Liver (tissue), 9 donors: Measurements from ENCODE around the gene PRR30. TPM values are rescaled to one million over a fixed set of nuclear protein-coding genes. Genes with fewer than 3 reads are reported as not detected.
A peak's percentile ranks its signal among the peaks of the same experiment; 100 is the strongest.

Experiments used
- DNase-seq: peaks from one replicate; pipeline ENCODE4 v3.0.0-alpha.2; 2017; ENCODE audit warnings: low spot score
- H3K27ac ChIP-seq, 2 donors: one replicate each; pipeline ENCODE4 v1.7.0; 2013; ENCODE audit warnings: inconsistent platforms in 2 of 2, low read length in 2 of 2, control low read depth in 1 of 2, low read depth in 1 of 2, mild to moderate bottlenecking in 1 of 2
- H3K27me3 ChIP-seq, 4 donors: one replicate each; pipeline versions ENCODE4 v1.6.1 to v1.7.0; 2013; ENCODE audit warnings: low read length in 3 of 4, inconsistent platforms in 1 of 4, mild to moderate bottlenecking in 1 of 4, moderate library complexity in 1 of 4; ENCODE audit not compliant: control insufficient read depth in 4 of 4, insufficient read depth in 4 of 4
- H3K36me3 ChIP-seq, 4 donors: one replicate each; pipeline versions ENCODE4 v1.6.1 to v1.7.0; 2013; ENCODE audit warnings: low read length in 3 of 4, mild to moderate bottlenecking in 3 of 4, low read depth in 1 of 4, moderate library complexity in 1 of 4; ENCODE audit not compliant: control insufficient read depth in 4 of 4, insufficient read depth in 3 of 4
- H3K4me1 ChIP-seq, 4 donors: one replicate each; pipeline versions ENCODE4 v1.6.1 to v1.7.0; 2013; ENCODE audit warnings: low read length in 3 of 4, mild to moderate bottlenecking in 3 of 4, moderate library complexity in 1 of 4; ENCODE audit not compliant: control insufficient read depth in 4 of 4, insufficient read depth in 4 of 4
- H3K4me3 ChIP-seq, 3 donors: one replicate each; pipeline versions ENCODE4 v1.6.1 to v1.7.0; 2013; ENCODE audit warnings: low read length in 3 of 3, control low read depth in 1 of 3, low read depth in 1 of 3, mild to moderate bottlenecking in 1 of 3
- H3K9ac ChIP-seq, 2 donors: one replicate each; pipeline ENCODE4 v1.7.0; 2013; ENCODE audit warnings: low read length in 2 of 2, mild to moderate bottlenecking in 2 of 2, moderate library complexity in 2 of 2, control low read depth in 1 of 2, low read depth in 1 of 2
- H3K9me3 ChIP-seq, 4 donors: one replicate each; pipeline versions ENCODE4 v1.6.1 to v1.7.0; 2013; ENCODE audit warnings: low read length in 3 of 4; ENCODE audit not compliant: control insufficient read depth in 4 of 4
- EGR1 ChIP-seq, 2 donors: IDR thresholded peaks; 2 replicates each; pipeline ENCODE4 v1.6.1; 2016 to 2018; ENCODE audit warnings: antibody characterized with exemption in 2 of 2, low read depth in 2 of 2
- FOXA1 ChIP-seq: IDR thresholded peaks from 2 replicates; pipeline ENCODE4 v1.6.1; 2016; ENCODE audit warnings: antibody characterized with exemption
- FOXA2 ChIP-seq: IDR thresholded peaks from 2 replicates; pipeline ENCODE4 v1.6.1; 2016; ENCODE audit warnings: antibody characterized with exemption
- HNF4A ChIP-seq, 2 donors: conservative IDR thresholded peaks; 2 replicates each; pipeline ENCODE4 v1.6.1; 2016; ENCODE audit warnings: antibody characterized with exemption in 2 of 2, mild to moderate bottlenecking in 2 of 2
- HNF4G ChIP-seq: IDR thresholded peaks from 2 replicates; pipeline ENCODE4 v1.6.1; 2016; ENCODE audit warnings: antibody characterized with exemption
- NR2F2 ChIP-seq: IDR thresholded peaks from 2 replicates; pipeline ENCODE4 v1.6.1; 2016; ENCODE audit warnings: antibody characterized with exemption
- RAD21 ChIP-seq, 2 donors: IDR thresholded peaks; 2 replicates each; pipeline ENCODE4 v1.6.1; 2016; ENCODE audit warnings: antibody characterized with exemption in 2 of 2, mild to moderate bottlenecking in 2 of 2
- RXRA ChIP-seq, 2 donors: IDR thresholded peaks; 2 replicates each; pipeline ENCODE4 v1.6.1; 2017 to 2018; ENCODE audit warnings: antibody characterized with exemption in 2 of 2, mild to moderate bottlenecking in 1 of 2
- WGBS: extraction: QIAGEN DNeasy Blood & Tissue Kit; methylation state at CpG from one replicate; pipeline ENCODE4 v1.1.7; 2013; 5-methylcytosine and 5-hydroxymethylcytosine counted together
- polyA plus RNA-seq, 2 donors: library from polyadenylated mRNA; stranded (reverse) in 1 of 2; unstranded in 1 of 2; fragments of 200-250 nt in 1 of 2; fragments of >200 nt in 1 of 2; fragmentation: Nextera tagmentation in 1 of 2; extraction: Ambion mirVana in 1 of 2; gene quantifications; one replicate each; pipeline versions ENCODE4 v1.2.1 to v1.2.3, GENCODE V29; 2013 to 2015
- total RNA-seq, 2 donors: library from RNA; depleted of rRNA; stranded (reverse); fragments of >200 nt; gene quantifications; one replicate each; pipeline ENCODE4 v1.2.3, GENCODE V29; 2014
- TF ChIP-seq, protein P1 (sequence below): IDR thresholded peaks from 2 replicates; pipeline ENCODE4 v1.6.1; 2016; ENCODE audit warnings: antibody characterized with exemption, mild to moderate bottlenecking
- TF ChIP-seq, protein P2 (sequence below): fragments of 150-350 bp; IDR thresholded peaks from 2 replicates; pipeline ENCODE4 v1.5.1; 2017; ENCODE audit warnings: improper control_type of control experiment, low read depth, low read length; ENCODE audit not compliant: missing input control
- TF ChIP-seq, protein P3 (sequence below): IDR thresholded peaks from 2 replicates; pipeline ENCODE4 v1.6.1; 2016; ENCODE audit warnings: antibody characterized with exemption
- TF ChIP-seq, protein P4 (sequence below): IDR thresholded peaks from 2 replicates; pipeline ENCODE4 v1.6.1; 2016; ENCODE audit warnings: antibody characterized with exemption
- donor health status: healthy.
- donor health status: healthy.
- donor health status: healthy.
- donor health status: healthy.
- donor health status: healthy.

PRR30 gene
- total and polyA plus RNA-seq, 4 donors = not detected

DNA sequence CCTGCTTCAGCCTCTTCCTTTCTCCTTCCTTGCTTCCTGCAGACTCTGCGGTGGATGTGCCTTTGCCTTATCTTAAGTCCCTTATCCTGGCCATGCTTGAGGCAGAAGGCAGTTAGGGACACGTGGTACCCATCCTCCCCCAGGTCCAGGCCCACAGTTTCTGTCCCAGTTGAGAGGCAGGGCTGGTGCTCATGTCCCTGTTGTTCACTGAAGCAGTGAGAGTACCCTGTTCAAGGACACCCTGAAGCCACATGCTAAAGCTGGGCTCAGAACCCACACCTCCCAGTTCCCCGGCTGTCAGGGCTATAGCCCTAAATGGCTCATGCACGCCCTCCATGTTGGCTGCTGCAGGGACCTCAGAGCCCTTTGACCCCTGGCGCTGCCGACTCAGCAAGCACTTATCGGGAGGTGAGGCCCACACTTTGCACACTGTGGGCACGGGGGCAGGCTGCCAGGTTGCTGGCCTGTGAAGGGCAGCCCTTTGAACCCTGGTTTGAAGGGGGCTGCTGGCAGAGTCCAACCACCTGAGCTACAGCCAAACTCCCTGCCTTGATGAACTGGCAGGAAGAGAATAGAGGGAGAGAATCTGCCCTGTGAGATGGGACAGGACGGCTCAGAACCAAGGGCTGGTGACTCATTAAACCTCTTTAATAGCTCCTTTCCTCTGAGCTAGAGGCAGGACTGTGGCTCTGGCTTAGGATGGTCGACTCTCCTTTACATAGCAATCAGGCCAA is 46.3 kb downstream of the PRR30 start (continued):
- TF ChIP-seq, protein P1, sequence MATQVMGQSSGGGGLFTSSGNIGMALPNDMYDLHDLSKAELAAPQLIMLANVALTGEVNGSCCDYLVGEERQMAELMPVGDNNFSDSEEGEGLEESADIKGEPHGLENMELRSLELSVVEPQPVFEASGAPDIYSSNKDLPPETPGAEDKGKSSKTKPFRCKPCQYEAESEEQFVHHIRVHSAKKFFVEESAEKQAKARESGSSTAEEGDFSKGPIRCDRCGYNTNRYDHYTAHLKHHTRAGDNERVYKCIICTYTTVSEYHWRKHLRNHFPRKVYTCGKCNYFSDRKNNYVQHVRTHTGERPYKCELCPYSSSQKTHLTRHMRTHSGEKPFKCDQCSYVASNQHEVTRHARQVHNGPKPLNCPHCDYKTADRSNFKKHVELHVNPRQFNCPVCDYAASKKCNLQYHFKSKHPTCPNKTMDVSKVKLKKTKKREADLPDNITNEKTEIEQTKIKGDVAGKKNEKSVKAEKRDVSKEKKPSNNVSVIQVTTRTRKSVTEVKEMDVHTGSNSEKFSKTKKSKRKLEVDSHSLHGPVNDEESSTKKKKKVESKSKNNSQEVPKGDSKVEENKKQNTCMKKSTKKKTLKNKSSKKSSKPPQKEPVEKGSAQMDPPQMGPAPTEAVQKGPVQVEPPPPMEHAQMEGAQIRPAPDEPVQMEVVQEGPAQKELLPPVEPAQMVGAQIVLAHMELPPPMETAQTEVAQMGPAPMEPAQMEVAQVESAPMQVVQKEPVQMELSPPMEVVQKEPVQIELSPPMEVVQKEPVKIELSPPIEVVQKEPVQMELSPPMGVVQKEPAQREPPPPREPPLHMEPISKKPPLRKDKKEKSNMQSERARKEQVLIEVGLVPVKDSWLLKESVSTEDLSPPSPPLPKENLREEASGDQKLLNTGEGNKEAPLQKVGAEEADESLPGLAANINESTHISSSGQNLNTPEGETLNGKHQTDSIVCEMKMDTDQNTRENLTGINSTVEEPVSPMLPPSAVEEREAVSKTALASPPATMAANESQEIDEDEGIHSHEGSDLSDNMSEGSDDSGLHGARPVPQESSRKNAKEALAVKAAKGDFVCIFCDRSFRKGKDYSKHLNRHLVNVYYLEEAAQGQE = peak; percentile 64
- TF ChIP-seq RXRA (IDR thresholded peaks at IDR 0.05) = peak; percentile 96 to 98
- TF ChIP-seq NR2F2 = peak; percentile 90
- TF ChIP-seq, protein P2, sequence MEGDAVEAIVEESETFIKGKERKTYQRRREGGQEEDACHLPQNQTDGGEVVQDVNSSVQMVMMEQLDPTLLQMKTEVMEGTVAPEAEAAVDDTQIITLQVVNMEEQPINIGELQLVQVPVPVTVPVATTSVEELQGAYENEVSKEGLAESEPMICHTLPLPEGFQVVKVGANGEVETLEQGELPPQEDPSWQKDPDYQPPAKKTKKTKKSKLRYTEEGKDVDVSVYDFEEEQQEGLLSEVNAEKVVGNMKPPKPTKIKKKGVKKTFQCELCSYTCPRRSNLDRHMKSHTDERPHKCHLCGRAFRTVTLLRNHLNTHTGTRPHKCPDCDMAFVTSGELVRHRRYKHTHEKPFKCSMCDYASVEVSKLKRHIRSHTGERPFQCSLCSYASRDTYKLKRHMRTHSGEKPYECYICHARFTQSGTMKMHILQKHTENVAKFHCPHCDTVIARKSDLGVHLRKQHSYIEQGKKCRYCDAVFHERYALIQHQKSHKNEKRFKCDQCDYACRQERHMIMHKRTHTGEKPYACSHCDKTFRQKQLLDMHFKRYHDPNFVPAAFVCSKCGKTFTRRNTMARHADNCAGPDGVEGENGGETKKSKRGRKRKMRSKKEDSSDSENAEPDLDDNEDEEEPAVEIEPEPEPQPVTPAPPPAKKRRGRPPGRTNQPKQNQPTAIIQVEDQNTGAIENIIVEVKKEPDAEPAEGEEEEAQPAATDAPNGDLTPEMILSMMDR = no peak
- TF ChIP-seq FOXA1 = peak; percentile 37

DNA sequence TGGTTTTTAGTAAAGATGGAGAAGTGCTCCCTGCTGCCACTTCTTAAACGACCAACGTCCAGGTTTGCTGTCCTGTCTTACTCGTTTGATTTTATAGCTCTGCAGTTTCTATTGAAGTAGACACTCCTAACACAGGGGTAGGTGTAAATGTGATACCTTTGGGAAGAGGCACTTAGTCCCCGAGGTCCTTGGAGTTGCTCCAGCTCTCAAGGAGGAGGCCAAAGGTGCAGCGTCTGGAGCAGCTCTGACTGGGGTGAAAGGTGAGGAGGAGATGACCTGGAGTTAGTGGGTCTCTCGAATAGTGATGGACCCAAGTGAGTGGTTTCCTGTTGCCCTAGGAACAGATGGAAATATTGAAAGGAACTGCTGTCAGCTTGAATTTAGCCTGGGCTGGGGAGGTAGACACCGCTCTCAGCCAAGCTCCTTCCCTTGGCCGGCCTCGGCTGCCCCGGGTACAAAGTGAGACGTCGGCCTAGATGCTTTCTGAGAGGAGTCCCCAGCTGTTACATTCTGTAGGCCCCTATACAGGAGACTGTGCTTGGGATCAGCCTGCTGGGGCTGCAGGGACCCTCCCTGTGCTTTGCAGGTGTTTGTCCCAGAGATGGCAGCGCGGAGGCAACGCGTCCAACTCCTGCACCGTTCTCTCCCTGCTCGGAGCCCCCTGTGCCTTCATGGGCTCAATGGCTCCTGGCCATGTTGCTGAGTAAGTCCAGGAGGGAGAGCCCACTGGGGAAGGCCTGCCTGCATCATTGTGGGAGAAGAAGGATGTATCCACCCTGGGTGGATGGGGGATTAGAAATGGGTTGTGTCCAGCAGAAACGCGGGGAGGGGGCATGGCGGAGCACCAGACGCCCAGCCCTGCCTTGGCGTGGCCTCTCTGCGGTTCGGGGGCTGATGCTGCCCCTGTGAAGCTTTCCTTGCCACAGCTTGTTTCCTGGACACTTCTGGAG is 47.2 kb downstream of the PRR30 start:
- Histone ChIP-seq H3K36me3 (peaks cover 3 to 5% (median 4%) of the 10 kb centered on the region in 4 donors), H3K9ac (no peak overlapping the region), H3K27me3 (no peaks in the 10 kb centered on the region), H3K4me1 (peaks cover 26 to 81% (median 69%) of the 10 kb centered on the region in 4 donors), H3K4me3 (no peak overlapping the region), H3K9me3 (no peaks in the 10 kb centered on the region), H3K27ac (peak overlapping the region; percentile 82 to 87)
- TF ChIP-seq HNF4A (conservative IDR thresholded peaks at IDR 0.05) (no peak), EGR1 (IDR thresholded peaks at IDR 0.05; ENCODE audit: low read depth in 2 of 2) (no peak), NR2F2 (no peak), RAD21 (IDR thresholded peaks at IDR 0.05) (no peak), HNF4G (no peak), FOXA2 (no peak)
- TF ChIP-seq, protein P2 = no peak
- TF ChIP-seq, protein P3, sequence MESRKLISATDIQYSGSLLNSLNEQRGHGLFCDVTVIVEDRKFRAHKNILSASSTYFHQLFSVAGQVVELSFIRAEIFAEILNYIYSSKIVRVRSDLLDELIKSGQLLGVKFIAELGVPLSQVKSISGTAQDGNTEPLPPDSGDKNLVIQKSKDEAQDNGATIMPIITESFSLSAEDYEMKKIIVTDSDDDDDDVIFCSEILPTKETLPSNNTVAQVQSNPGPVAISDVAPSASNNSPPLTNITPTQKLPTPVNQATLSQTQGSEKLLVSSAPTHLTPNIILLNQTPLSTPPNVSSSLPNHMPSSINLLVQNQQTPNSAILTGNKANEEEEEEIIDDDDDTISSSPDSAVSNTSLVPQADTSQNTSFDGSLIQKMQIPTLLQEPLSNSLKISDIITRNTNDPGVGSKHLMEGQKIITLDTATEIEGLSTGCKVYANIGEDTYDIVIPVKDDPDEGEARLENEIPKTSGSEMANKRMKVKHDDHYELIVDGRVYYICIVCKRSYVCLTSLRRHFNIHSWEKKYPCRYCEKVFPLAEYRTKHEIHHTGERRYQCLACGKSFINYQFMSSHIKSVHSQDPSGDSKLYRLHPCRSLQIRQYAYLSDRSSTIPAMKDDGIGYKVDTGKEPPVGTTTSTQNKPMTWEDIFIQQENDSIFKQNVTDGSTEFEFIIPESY = no peak
- TF ChIP-seq, protein P4, sequence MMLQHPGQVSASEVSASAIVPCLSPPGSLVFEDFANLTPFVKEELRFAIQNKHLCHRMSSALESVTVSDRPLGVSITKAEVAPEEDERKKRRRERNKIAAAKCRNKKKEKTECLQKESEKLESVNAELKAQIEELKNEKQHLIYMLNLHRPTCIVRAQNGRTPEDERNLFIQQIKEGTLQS = no peak
- 58% methylated on average over 25 of the region's 25 CpGs for WGBS
- DNase-seq = no peak
